Dermis microvascular lymphatic vessel endothelial cell (primary cell): Measurements from ENCODE around the gene SPINT2. TPM values are rescaled to one million over a fixed set of nuclear protein-coding genes. Genes with fewer than 3 reads are reported as not detected.
"Not testable (repeated sequence)": the region's sequence is repeated elsewhere in the genome, so short reads cannot be mapped to it uniquely, and the experiment has no call there.

ENCODE experiments used
- DNase-seq, 2 donors: peaks; one replicate each; pipeline versions ENCODE4 v3.0.0 to v3.0.0-alpha.2; 2010; ENCODE audit warnings: low read depth in 2 of 2
- total RNA-seq: library from RNA; depleted of rRNA; stranded (reverse); fragments of >200 nt; gene quantifications from 2 replicates; pipeline ENCODE4 v1.2.1, GENCODE V29; 2014

The SPINT2 gene
- total RNA-seq, 1 donor from 2014 or later = 24.5 TPM

DNA sequence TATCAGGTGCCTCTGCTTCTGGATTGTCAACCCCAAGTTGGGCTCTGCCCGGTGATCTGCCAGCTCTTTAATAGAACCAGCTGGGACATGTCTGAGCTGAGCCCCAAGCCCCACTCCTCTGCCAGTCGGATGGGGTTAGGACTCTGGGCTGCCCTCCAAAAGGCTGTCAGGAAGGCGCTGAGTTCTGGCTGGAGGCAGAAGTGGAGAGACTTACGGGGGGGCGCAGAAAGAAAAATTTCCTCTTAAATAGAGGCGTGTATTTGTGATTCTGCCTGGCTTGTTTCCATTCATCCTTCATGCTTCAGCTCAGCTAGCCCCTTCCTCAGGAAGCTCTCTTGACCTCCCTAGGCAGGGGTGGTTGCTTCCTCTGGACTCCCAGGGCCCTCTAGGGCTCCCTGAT, 54.3 kb downstream of the SPINT2 start:
- DNase-seq = peak in 1 of 2 donors; percentile 23

DNA sequence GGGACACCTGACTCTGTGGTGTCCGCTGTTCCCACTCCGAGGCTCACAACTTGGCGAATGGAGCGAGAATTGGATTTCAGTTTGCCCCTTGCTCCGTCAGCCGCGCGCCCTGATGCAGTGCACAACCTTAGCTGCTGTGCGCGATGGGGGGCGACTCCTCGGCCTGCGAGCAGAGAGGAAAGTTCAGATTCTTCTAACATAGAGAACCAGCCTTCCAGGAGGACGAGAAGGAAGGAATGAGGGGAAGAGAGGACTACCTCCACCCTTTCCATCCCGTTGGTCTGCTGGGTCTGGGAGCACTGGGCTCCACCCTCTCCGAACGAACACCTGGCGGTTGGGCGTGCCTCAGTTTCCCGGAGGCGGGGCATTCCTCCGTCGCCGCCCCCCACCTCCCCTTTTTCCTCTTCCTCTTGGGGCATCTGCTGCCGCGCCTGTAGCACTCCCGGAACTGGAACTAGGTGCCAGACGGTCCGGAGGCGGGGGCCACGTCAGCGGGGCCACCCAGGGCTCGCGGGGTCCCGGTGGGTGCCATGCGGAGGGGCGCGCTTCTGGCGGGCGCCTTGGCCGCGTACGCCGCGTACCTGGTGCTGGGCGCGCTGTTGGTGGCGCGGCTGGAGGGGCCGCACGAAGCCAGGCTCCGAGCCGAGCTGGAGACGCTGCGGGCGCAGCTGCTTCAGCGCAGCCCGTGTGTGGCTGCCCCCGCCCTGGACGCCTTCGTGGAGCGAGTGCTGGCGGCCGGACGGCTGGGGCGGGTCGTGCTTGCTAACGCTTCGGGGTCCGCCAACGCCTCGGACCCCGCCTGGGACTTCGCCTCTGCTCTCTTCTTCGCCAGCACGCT, 55.3 kb downstream of the SPINT2 start, which contains the start of gene KCNK6:
TSS of gene KCNK6 (plus strand) at position 425 of the 838 bp plus-strand sequence. CDS start at position 531, 106 bp downstream.
- DNase-seq = peak in 1 of 2 donors; percentile 44

DNA sequence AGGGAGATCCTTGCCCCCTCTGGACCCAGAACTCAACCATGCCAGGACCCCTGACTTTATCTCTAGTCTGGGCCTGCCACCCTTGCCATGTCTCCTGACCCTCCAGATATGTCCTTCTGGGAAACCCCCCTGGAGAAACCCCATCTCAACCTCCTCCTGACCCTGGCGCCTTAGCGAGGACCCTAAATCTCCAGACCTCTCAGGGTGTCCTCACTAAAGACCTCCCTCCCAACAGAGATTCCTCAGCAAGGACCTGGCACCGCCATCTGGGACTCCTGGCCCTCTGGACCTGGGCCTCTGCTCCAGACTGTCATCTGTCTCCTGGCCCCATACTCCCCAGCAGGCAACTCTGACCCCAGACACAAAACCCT, 56.6 kb downstream of the SPINT2 start:
- DNase-seq = no peak

DNA sequence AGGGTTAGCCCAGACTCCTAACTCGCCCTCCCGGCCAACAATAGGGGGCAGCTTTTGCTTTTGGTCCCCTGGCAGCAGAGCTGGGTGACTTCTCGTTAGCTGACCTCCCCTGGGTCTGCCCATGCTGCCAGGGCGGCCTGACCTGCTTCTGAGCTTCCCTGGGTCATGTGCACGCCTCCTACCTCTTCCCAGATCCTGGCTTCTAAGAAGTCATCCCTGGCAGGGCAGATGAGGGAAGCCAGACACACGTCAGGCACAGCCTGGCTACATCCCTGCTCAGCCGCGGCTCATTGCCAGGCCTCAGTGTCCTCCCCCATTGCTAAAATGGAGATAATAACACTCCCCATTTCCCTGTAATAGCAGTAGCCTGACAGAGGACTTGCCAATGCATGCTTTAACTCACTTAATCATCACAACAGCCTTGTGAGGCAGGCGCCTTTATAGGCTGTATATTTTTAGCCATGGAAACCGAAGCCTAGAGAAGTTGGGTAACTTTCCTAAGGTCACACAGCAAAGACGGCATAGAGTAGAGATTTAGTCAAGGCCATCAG, 57.3 kb downstream of the SPINT2 start:
- no peak for DNase-seq

DNA sequence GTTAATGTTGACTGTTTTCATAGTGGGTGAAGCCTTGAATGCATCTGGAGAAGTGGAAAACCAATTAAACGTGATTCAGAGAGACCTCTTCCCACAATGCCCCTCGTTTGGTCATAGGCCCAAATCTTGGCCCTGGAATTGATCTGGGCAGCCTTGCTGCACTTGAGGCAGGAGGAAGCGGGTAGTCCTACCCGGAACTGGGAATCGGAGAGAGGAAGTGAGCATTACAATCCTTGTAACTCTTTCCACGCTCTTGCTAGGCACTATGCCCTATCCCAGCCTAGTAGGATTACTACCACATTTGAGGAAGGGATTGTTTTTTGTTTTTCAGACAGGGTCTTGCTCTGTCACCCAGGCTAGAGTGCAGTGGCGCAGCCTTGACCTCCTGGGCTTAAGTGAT, 58.9 kb downstream of the SPINT2 start:
- DNase-seq = no peak

DNA sequence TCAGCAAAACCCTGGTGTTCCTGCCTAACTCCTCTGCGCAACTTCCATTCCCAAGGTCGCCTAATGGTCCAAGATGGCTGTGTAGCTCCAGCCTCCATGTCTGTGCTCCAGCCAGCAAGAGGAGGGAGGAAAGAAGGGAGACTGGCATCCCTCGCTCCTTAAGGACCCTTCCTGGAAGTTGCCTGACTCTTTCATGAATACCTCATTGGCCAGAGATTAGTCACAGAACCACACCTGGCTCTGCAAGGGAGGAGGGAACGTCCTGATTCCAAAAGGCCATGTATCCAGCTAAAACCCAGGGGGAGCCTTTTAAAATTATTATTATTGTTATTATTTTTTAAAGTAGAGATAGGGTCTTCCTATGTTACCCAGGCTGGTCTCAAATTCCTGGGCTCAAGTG, 60.1 kb downstream of the SPINT2 start:
- no peak for DNase-seq

DNA sequence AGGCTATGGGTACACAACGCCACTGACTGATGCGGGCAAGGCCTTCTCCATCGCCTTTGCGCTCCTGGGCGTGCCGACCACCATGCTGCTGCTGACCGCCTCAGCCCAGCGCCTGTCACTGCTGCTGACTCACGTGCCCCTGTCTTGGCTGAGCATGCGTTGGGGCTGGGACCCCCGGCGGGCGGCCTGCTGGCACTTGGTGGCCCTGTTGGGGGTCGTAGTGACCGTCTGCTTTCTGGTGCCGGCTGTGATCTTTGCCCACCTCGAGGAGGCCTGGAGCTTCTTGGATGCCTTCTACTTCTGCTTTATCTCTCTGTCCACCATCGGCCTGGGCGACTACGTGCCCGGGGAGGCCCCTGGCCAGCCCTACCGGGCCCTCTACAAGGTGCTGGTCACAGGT, 62.2 kb downstream of the SPINT2 start:
- DNase-seq = no peak

DNA sequence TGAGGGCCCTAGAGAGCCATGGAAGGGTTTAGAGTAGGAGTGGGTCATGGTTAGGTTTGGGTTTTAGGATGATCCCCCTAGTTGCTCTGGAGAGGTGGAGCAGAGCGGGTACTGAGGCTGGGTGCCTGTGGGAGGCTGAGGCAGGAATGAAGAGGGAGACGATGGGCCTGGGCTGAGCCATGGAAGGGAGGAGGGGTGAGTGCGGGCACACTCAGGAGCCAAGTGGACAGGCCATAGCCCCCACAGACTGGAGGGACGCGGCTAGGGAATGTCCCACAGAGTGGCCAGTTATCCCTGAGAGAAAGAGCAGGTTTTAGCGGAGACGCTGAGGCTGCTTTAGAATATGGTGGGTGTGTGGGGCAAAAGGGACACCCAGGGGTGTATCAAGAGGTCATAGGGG, 65.3 kb downstream of the SPINT2 start:
- no peak for DNase-seq

DNA sequence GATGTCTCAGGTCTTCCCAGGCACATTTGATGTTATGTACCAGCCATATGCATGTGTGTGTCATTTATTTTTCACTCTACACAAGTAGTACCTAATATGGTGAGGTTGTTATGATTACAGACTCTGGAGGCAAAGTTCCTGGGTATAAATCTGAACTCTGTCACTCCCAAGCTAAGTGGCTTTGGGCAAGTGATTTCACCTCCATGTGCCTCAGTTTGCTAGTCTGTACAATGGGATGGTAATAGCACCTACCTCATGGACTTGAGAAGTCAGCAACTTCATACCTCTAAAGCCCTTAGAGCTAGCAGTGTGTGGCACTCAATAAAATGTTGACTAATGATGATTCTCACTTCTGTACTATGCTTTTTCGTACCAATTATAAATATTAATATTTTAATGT, 67.4 kb downstream of the SPINT2 start:
- no peak for DNase-seq

DNA sequence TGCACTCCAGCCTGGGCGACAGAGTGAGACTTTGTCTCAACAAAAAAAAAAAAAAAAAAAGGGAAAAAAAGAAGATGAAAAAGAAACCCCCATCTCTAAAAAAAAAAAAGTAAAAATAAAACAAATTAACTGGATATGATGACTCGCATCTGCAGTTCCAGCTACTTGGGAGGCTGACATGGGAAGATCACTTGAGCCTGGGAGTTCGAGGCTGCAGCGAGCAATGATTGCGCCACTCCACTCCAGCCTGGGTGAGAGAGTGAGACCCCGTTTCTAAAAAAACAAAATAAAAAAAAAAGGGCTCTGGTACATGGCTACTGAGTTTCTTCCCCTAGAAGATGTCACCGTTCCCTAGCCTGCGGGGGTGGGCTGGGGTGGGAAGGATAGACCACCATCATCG, 68.9 kb downstream of the SPINT2 start:
- no peak for DNase-seq

DNA sequence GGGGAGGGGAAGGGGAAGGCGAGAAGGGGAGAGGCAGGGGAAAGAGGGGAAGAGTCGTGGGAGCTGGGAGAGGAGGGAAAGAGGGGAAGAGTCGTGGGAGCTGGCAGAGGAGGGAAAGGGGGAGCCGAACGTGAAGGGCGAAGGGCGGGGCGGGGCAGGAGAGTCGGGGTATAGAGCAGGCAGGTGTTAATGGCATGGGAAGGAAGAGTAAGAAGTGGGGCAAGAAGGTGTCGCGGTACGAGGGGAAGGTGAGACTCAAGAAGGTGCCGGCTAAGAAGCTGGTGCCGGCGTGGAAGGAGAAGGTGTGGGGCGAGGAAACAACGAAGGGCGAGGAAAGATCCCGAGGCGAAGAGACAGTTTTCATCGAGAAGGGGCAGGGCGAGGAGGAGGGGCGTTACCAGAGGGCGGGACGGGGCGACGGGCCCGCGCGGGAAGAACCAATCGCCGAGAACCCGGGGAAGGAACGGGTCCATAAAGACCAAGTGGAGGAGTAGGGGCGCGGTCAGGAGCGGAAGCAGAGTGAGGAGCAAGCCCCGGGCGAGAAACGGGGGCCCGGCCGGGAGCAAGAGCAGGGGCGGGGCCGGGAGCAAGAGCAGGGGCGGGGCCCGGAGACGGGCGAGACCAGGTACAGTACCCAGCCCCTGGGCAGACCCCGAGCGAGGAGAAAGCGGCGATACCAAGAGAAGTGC, 71.7 kb downstream of the SPINT2 start:
- peak in 1 of 2 donors; percentile 95 for DNase-seq

DNA sequence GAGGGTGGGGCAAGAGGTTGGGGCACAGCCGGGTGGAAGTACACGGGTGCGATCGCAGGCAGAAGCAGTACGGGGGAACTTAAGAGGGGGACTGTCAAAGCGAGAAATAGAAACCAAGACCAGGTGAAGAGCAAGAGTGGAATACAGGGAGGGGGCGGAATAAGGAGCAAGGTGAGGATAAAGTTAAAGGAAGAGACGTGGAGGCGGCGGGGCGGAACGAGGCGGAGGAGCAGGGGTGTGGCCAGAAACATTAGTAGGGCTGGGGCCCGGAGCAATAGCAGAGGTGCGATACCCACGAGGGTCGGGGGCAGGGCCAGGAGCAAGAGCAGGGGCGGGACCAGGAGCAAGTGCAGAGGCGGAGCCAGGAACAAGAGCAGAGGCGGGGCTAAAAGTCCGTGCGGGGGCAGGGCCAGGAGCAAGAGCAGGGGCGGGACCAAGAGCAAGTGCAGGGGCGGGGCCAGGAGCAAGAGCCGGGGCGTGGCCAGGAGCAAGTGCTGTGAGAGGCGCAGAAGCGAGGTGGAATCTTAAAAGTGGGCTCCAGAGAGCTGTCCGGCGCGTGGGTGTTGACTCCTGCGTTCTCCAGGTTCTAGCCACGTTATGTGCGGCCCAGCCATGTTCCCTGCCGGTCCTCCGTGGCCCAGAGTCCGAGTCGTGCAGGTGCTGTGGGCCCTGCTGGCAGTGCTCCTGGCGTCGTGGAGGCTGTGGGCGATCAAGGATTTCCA, 72.4 kb downstream of the SPINT2 start:
- DNase-seq = peak in 1 of 2 donors; percentile 90

DNA sequence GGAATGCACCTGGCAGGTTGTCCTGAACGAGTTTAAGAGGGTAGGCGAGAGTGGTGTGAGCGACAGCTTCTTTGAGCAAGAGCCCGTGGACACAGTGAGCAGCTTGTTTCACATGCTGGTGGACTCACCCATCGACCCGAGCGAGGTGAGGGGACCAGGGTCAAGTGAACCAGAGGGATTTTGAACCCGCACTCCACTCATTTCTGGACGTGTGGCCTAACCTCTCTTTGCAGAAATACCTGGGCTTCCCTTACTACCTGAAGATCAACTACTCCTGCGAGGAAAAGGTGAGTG, 72.9 kb downstream of the SPINT2 start:
- DNase-seq = no peak

DNA sequence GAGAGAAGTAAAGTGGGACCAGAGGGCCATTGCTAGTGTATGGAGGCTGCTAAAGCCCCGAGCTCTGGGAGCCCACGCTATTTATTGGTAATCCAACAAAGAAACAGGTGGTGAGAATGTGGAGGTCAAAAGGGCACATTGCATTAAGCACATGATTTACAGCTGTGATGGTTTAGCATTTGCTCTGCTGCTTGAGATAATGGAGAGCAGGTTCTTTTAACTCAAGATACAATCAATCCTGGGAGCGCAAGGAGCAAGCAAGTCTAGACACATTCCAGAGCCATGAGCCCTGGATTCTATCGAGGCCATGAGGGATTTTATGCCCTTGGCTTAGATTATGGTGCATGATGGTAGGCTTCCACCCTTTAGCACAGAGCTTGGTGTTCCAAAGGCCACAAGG, 74.6 kb downstream of the SPINT2 start:
- not testable (repeated sequence) for DNase-seq

DNA sequence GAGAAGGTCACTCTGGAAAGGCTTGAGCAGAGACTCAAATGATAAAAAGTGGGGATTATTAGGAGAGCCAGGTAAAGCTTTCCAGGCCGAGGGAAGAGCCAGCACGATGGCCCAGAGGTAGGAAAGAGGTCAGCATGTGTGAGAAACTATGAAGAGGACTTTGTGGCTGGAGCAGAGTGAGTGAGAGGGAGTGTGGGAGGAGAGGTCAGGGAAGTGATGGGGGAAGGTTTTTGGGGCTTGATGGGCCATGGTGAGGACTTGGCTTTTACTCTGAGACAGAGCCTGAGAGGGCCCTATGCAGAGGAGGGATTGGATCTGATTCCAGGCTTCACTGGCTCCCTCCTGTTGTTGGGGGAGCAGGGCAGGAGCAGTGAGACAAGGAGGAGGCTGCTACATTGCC, 76.6 kb downstream of the SPINT2 start:
- no peak for DNase-seq

Other genes with a start within 250 kb of the SPINT2 start
- 0.13 and 0.26 TPM in 2 replicates for gene DPF1, start 40.4 kb upstream of the SPINT2 start, total RNA-seq
- gene PPP1R14A, start 8.2 kb upstream of the SPINT2 start, total RNA-seq = 0.51 and 2.2 TPM in 2 replicates
- 0.51 and 1.4 TPM in 2 replicates for gene C19orf33, start 39.7 kb downstream of the SPINT2 start, total RNA-seq
- gene YIF1B, start 51.4 kb downstream of the SPINT2 start, total RNA-seq = 60.4 and 74.8 TPM in 2 replicates
- 4.7 and 6.9 TPM in 2 replicates for gene KCNK6, start 55.3 kb downstream of the SPINT2 start, total RNA-seq
- 0.76 and 0.77 TPM in 2 replicates for gene CATSPERG, start 71.3 kb downstream of the SPINT2 start, total RNA-seq
- gene PSMD8, start 110.0 kb downstream of the SPINT2 start, total RNA-seq = 240 and 269 TPM in 2 replicates
- under 0.01 and 0.26 TPM in 2 replicates for gene GGN, start 123.5 kb downstream of the SPINT2 start, total RNA-seq
- gene SPRED3, start 124.1 kb downstream of the SPINT2 start, total RNA-seq = 0.38 and 0.39 TPM in 2 replicates
- 4.6 and 6.4 TPM in 2 replicates for gene FAM98C, start 138.5 kb downstream of the SPINT2 start, total RNA-seq
- not detected in 2 replicates for gene RASGRP4, start 161.6 kb downstream of the SPINT2 start, total RNA-seq
- gene RYR1, start 169.1 kb downstream of the SPINT2 start, total RNA-seq = not detected in 2 replicates